ENCODE results near the gene SDF2L1. TPM values are rescaled to one million over a fixed set of nuclear protein-coding genes. Genes with fewer than 3 reads are reported as not detected.

The SDF2L1 gene
- total and polyA plus RNA-seq, 9 of the 15 experiments (the other 6 are each of a cell fraction or from before 2014, with no cell fraction given): 15.1 to 989 (median 124) TPM

DNA sequence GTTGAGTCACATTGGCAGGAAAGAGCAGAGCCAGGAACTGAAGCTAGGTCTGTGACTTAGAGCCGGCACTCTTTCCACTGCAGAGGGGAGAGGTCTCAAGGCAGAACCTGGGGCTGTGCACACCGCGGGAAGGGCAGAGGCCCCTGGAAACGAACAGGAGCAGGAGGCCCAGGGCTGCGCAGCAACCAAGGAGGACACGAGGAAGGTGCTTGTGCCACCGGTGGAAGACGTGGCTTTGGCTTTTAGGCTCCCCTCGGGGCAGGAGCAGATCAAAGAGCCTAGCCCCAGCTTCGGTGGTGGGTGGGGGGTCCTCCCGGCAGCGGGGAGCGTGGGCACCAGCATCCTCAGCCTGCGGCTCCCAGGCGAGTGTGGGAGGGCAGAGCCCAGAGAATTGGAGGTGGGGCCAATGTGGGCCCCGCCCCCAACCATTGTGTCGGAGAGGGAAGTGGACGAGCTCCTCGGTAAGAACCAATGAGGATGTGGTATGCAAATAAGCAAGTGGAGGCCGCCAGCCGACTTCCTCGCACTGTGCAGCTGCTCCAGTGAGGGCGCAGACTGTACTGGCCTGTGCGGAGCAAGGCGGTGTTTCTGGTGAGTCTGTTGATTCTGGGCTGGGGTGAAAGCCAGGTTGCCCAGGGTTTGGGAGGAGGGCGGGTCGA lies 9.7 kb upstream of the SDF2L1 start, which contains the start of gene CCDC116:
Gene CCDC116 (plus strand): TSS at position 524 of the 659 bp plus-strand sequence. CDS start 422 bp downstream, outside the sequence.
- ATAC-seq: peak; percentile 82
- Histone ChIP-seq H3K4me1 (replicated peaks in 1 of 2; ENCODE audit: control insufficient read depth in 2 of 2, insufficient read depth in 2 of 2, low read length in 2 of 2) (peaks cover 41 to 85% of the 10 kb centered on the region in 2 experiments), H3K9ac (ENCODE audit: insufficient read depth in 1 of 2, low read depth in 2 of 2, low read length in 2 of 2) (peak within 1 kb of the TSS; percentile 31 to 79), H3K36me3 (ENCODE audit: control insufficient read depth, insufficient read depth, low read length) (peaks cover 21% of the 10 kb centered on the region), H3K4me2 (ENCODE audit: insufficient read depth, low read length) (peak within 1 kb of the TSS; percentile 77), H4K20me1 (replicated peaks; ENCODE audit: control insufficient read depth, insufficient read depth, low read length) (no peaks in the 10 kb centered on the region), H3K79me2 (ENCODE audit: control insufficient read depth, insufficient read depth, low read length) (peaks cover 35% of the 10 kb centered on the region), H3K27ac (ENCODE audit: extremely low read depth, low read depth, low read length) (peak within 1 kb of the TSS; percentile 17), H3K27me3 (ENCODE audit: control insufficient read depth in 2 of 2, insufficient read depth in 2 of 2, low read length in 2 of 2) (no peaks in the 10 kb centered on the region), H3K9me1 (ENCODE audit: control insufficient read depth, insufficient read depth, low read length) (peaks cover 9% of the 10 kb centered on the region), H3K4me3 (peak within 1 kb of the TSS; percentile 8), H2AFZ (ENCODE audit: low read depth, low read length) (peak within 1 kb of the TSS; percentile 88), H3K9me3 (replicated peaks; ENCODE audit: control insufficient read depth, insufficient read depth, low read depth, low read length) (no peaks in the 10 kb centered on the region)
- WGBS (ENCODE audit: insufficient coverage, low coverage, missing lambda C conversion rate): 9% methylated on average over 27 of the region's 27 CpGs
- CTCF ChIA-PET (ENCODE audit: low intra/inter-chr PET ratio): interaction anchor here (0.6 to 5.9 kb wide), 3 partner anchors 11 to 454 kb away, joined by 3 to 99 read pairs (median 3); partner anchors contain the start of gene SDF2L1
- POLR2A ChIA-PET: interaction anchor here (0.6 to 76.8 kb wide), 15 partner anchors 13 to 1252 kb away, joined by 3 to 4622 read pairs (median 5); partner anchors contain the start of genes CCDC116, PPIL2, SDF2L1 and YDJC
- in situ Hi-C loops (cut with MboI): loop anchor here (25.0 kb wide), 1 partner anchor 495 kb away; no protein-coding TSS in a partner anchor
- intact Hi-C loops (cut with micrococcal nuclease): loop anchor here (1.0 to 10.0 kb wide), 3 partner anchors 9 to 922 kb away; partner anchors contain the start of gene PRAME
- DNase-seq (ENCODE audit: extremely low read depth in 1 of 4, low spot score in 3 of 4): peak; percentile 99 to 100 (median 100)
- FAIRE-seq: peak; percentile 99
- no TSS peak for BruUV-seq (replicated peaks)
- TF ChIP-seq ESRRA (IDR thresholded peaks at IDR 0.05; ENCODE audit: borderline replicate concordance, low read depth): no peak
- TF ChIP-seq, protein P1, sequence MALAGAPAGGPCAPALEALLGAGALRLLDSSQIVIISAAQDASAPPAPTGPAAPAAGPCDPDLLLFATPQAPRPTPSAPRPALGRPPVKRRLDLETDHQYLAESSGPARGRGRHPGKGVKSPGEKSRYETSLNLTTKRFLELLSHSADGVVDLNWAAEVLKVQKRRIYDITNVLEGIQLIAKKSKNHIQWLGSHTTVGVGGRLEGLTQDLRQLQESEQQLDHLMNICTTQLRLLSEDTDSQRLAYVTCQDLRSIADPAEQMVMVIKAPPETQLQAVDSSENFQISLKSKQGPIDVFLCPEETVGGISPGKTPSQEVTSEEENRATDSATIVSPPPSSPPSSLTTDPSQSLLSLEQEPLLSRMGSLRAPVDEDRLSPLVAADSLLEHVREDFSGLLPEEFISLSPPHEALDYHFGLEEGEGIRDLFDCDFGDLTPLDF (CRISPR knock-in tag; IDR thresholded peaks at IDR 0.05): peak; percentile 97
- TF ChIP-seq ZNF584 (CRISPR knock-in tag; IDR thresholded peaks at IDR 0.05; ENCODE audit: low read depth): no peak
- TF ChIP-seq JUND (IDR thresholded peaks at IDR 0.05; ENCODE audit: borderline replicate concordance, low read depth, low read length): peak; percentile 87
- no peak for TF ChIP-seq JUND (tag; IDR thresholded peaks at IDR 0.05; ENCODE audit: borderline replicate concordance, low read depth, low read length)
- no peak for TF ChIP-seq ELF1 (tag; IDR thresholded peaks at IDR 0.05)
- TF ChIP-seq GATAD2A (IDR thresholded peaks at IDR 0.05): no peak
- TF ChIP-seq, protein P2, sequence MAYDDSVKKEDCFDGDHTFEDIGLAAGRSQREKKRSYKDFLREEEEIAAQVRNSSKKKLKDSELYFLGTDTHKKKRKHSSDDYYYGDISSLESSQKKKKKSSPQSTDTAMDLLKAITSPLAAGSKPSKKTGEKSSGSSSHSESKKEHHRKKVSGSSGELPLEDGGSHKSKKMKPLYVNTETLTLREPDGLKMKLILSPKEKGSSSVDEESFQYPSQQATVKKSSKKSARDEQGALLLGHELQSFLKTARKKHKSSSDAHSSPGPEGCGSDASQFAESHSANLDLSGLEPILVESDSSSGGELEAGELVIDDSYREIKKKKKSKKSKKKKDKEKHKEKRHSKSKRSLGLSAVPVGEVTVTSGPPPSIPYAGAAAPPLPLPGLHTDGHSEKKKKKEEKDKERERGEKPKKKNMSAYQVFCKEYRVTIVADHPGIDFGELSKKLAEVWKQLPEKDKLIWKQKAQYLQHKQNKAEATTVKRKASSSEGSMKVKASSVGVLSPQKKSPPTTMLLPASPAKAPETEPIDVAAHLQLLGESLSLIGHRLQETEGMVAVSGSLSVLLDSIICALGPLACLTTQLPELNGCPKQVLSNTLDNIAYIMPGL (CRISPR knock-in tag; IDR thresholded peaks at IDR 0.05): peak; percentile 40; the same call in 1 of the 2 replicates
- TF ChIP-seq RFX5 (IDR thresholded peaks at IDR 0.05; ENCODE audit: low read depth, low read length): peak; percentile 73; the same call in 1 of the 2 replicates
